ENCODE measurements around the gene INHBB. TPM values are rescaled to one million over a fixed set of nuclear protein-coding genes. Genes with fewer than 3 reads are reported as not detected.

The INHBB gene
- total RNA-seq, 1 donor from 2014 or later, result 1.0 TPM

DNA sequence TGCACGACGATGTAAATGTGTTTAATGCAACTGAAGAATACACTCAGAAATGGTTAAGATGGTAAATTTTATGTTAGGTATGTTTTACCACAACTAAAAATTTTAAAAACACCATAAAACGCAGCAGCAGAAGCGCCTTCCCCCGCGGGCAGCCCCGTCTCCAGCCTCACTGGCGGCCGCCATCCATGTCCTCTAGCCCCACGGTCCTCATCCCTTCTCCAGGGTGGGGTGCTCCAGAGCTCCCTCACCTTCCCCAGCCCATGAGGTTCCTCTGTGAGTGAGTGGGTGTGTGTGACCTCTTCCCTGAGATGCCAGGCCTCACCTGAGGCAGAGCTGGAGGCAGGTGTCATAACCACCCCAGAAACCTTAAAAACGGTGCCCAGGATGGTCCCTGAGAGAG lies 17.0 kb downstream of the INHBB start:
- H3K27ac ChIP-seq (ENCODE audit: low read depth, low read length), result no peak overlapping the region
- H3K27me3 ChIP-seq (ENCODE audit: control insufficient read depth in 3 of 3, insufficient read depth in 3 of 3, low read length in 3 of 3), result peaks cover 0 to 4% (median 0%) of the 10 kb centered on the region in 3 donors
- H3K4me1 ChIP-seq (ENCODE audit: control insufficient read depth in 3 of 3, insufficient read depth in 3 of 3, low read length in 3 of 3), result peaks cover 6 to 11% (median 9%) of the 10 kb centered on the region in 3 donors
- H3K36me3 ChIP-seq (ENCODE audit: control insufficient read depth in 3 of 3, insufficient read depth in 3 of 3, low read length in 3 of 3), result no peaks in the 10 kb centered on the region
- H3K9ac ChIP-seq (ENCODE audit: low read depth in 1 of 3, low read length in 3 of 3), result no peak overlapping the region
- H3K4me3 ChIP-seq (ENCODE audit: low read length in 3 of 3), result no peak overlapping the region
- H3K9me3 ChIP-seq (ENCODE audit: control insufficient read depth in 3 of 3, low read length in 3 of 3), result no peaks in the 10 kb centered on the region

- H3K27ac ChIP-seq (ENCODE audit: low read depth, low read length), result no peak overlapping the region
- H3K4me1 ChIP-seq (ENCODE audit: control insufficient read depth in 3 of 3, insufficient read depth in 3 of 3, low read length in 3 of 3), result peaks cover 4 to 6% (median 5%) of the 10 kb centered on the region in 3 donors
- H3K27me3 ChIP-seq (ENCODE audit: control insufficient read depth in 3 of 3, insufficient read depth in 3 of 3, low read length in 3 of 3), result peaks cover 0 to 4% (median 0%) of the 10 kb centered on the region in 3 donors
- H3K4me3 ChIP-seq (ENCODE audit: low read length in 3 of 3), result no peak overlapping the region
- H3K9me3 ChIP-seq (ENCODE audit: control insufficient read depth in 3 of 3, low read length in 3 of 3), result peaks cover 0 to 2% (median 0%) of the 10 kb centered on the region in 3 donors
- no peak overlapping the region for H3K9ac ChIP-seq (ENCODE audit: low read depth in 1 of 3, low read length in 3 of 3)
- H3K36me3 ChIP-seq (ENCODE audit: control insufficient read depth in 3 of 3, insufficient read depth in 3 of 3, low read length in 3 of 3), result no peaks in the 10 kb centered on the region
These were observed 19.4 kb downstream of the INHBB start for GRCh38 chr2:120365236-120365793.

DNA sequence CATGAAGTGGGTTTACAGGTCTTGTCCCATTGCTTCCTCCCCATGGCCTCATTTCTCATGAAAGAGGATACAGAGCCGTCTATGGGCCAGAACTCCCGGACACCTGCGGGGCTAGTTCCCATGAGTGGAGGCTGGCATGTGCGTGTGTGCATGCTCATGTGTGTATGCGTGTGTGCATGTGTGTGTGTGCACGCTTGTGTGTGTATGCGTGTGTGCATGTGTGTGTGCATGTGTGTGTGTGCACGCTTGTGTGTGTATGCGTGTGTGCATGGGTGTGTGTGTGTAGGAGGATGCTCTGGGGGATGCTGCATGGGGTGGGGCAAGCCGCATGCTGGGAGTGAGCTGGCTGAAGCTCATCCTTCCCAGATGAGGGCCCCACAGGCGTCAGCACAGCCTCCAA lies 20.8 kb downstream of the INHBB start:
- H3K36me3 ChIP-seq (ENCODE audit: control insufficient read depth in 3 of 3, insufficient read depth in 3 of 3, low read length in 3 of 3), result no peaks in the 10 kb centered on the region
- no peak overlapping the region for H3K27ac ChIP-seq (ENCODE audit: low read depth, low read length)
- peaks cover 0 to 2% (median 0%) of the 10 kb centered on the region in 3 donors for H3K9me3 ChIP-seq (ENCODE audit: control insufficient read depth in 3 of 3, low read length in 3 of 3)
- peaks cover 0 to 4% (median 0%) of the 10 kb centered on the region in 3 donors for H3K27me3 ChIP-seq (ENCODE audit: control insufficient read depth in 3 of 3, insufficient read depth in 3 of 3, low read length in 3 of 3)
- peaks cover 0 to 6% (median 2%) of the 10 kb centered on the region in 3 donors for H3K4me1 ChIP-seq (ENCODE audit: control insufficient read depth in 3 of 3, insufficient read depth in 3 of 3, low read length in 3 of 3)
- no peak overlapping the region for H3K4me3 ChIP-seq (ENCODE audit: low read length in 3 of 3)
- H3K9ac ChIP-seq (ENCODE audit: low read depth in 1 of 3, low read length in 3 of 3), result no peak overlapping the region

DNA sequence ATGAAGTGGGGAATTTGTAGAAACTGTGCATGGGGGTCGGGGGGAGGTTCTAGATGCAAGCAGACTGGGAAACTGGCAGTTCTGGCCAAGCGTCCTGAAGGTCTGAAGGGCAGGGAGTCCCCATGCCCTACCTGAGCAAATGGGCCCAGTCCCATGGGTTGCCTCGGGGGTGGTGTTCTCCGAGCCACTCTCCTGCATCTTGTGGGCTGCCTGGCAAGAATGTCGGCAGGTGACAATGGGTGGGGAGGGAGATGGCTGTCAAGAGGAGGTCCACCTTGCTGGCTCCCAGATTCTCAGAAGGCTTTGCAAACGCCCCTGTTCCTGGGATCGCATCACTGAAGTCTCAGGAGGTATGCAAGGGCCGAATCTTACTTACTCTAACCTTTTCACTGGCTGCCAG lies 21.3 kb downstream of the INHBB start:
- Histone ChIP-seq H3K27ac (ENCODE audit: low read depth, low read length) (no peak overlapping the region), H3K27me3 (ENCODE audit: control insufficient read depth in 3 of 3, insufficient read depth in 3 of 3, low read length in 3 of 3) (peaks cover 0 to 4% (median 0%) of the 10 kb centered on the region in 3 donors), H3K36me3 (ENCODE audit: control insufficient read depth in 3 of 3, insufficient read depth in 3 of 3, low read length in 3 of 3) (no peaks in the 10 kb centered on the region), H3K9ac (ENCODE audit: low read depth in 1 of 3, low read length in 3 of 3) (no peak overlapping the region), H3K4me3 (ENCODE audit: low read length in 3 of 3) (no peak overlapping the region), H3K4me1 (ENCODE audit: control insufficient read depth in 3 of 3, insufficient read depth in 3 of 3, low read length in 3 of 3) (peaks cover 0 to 6% (median 2%) of the 10 kb centered on the region in 3 donors), H3K9me3 (ENCODE audit: control insufficient read depth in 3 of 3, low read length in 3 of 3) (peaks cover 0 to 2% (median 0%) of the 10 kb centered on the region in 3 donors)

- H3K36me3 ChIP-seq (ENCODE audit: control insufficient read depth in 3 of 3, insufficient read depth in 3 of 3, low read length in 3 of 3), result no peaks in the 10 kb centered on the region
- no peak overlapping the region for H3K9ac ChIP-seq (ENCODE audit: low read depth in 1 of 3, low read length in 3 of 3)
- peaks cover 0 to 2% (median 0%) of the 10 kb centered on the region in 3 donors for H3K9me3 ChIP-seq (ENCODE audit: control insufficient read depth in 3 of 3, low read length in 3 of 3)
- H3K4me1 ChIP-seq (ENCODE audit: control insufficient read depth in 3 of 3, insufficient read depth in 3 of 3, low read length in 3 of 3), result peaks cover 0 to 6% (median 2%) of the 10 kb centered on the region in 3 donors
- H3K27ac ChIP-seq (ENCODE audit: low read depth, low read length), result no peak overlapping the region
- no peak overlapping the region for H3K4me3 ChIP-seq (ENCODE audit: low read length in 3 of 3)
- peaks cover 0 to 4% (median 1%) of the 10 kb centered on the region in 3 donors for H3K27me3 ChIP-seq (ENCODE audit: control insufficient read depth in 3 of 3, insufficient read depth in 3 of 3, low read length in 3 of 3)
These were observed 21.7 kb downstream of the INHBB start for GRCh38 chr2:120367649-120368048.

DNA sequence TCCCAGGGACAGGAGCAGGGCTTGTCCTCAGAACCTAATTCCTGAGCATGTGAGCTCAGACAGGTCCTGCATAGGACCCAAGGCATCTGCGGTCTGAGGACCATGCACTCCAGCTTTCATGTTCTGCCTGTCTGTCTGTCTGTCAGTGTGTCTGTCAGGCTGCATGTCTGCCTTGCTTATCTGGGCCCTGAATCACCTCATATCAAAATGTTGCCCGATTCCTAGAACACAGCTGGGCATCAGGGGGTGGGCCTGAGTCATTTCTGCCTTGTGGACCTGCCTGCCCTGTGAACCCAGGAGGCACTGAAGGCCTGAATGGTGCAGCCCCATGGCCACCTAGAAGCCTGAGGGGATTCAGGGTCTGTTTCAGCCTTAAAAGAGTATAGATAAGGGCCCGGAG lies 22.1 kb downstream of the INHBB start:
- no peak overlapping the region for H3K4me3 ChIP-seq (ENCODE audit: low read length in 3 of 3)
- no peaks in the 10 kb centered on the region for H3K36me3 ChIP-seq (ENCODE audit: control insufficient read depth in 3 of 3, insufficient read depth in 3 of 3, low read length in 3 of 3)
- peaks cover 0 to 2% (median 0%) of the 10 kb centered on the region in 3 donors for H3K9me3 ChIP-seq (ENCODE audit: control insufficient read depth in 3 of 3, low read length in 3 of 3)
- peaks cover 0 to 6% (median 2%) of the 10 kb centered on the region in 3 donors for H3K4me1 ChIP-seq (ENCODE audit: control insufficient read depth in 3 of 3, insufficient read depth in 3 of 3, low read length in 3 of 3)
- H3K27me3 ChIP-seq (ENCODE audit: control insufficient read depth in 3 of 3, insufficient read depth in 3 of 3, low read length in 3 of 3), result peaks cover 0 to 4% (median 2%) of the 10 kb centered on the region in 3 donors
- no peak overlapping the region for H3K27ac ChIP-seq (ENCODE audit: low read depth, low read length)
- H3K9ac ChIP-seq (ENCODE audit: low read depth in 1 of 3, low read length in 3 of 3), result no peak overlapping the region

DNA sequence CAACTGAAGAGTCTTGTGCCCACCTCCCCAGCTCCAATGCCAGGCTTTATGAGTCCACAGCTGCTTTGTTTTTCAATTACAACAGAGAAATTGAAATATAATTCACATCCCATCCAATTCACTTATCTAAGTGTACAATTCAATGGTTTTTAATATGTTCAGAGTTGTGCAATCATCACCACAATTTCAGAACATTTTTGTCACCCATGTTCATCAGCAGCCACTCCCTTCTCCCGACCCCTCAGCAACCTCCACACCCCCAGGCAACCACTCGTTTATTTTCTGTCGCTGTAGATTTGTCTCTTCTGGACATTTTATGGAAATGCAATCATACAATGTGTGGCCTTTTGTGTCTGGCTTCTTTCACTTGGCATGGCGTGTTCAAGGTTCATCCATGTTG lies 23.3 kb downstream of the INHBB start:
- peaks cover 0 to 2% (median 0%) of the 10 kb centered on the region in 3 donors for H3K9me3 ChIP-seq (ENCODE audit: control insufficient read depth in 3 of 3, low read length in 3 of 3)
- H3K4me1 ChIP-seq (ENCODE audit: control insufficient read depth in 3 of 3, insufficient read depth in 3 of 3, low read length in 3 of 3), result peaks cover 0 to 6% (median 2%) of the 10 kb centered on the region in 3 donors
- no peak overlapping the region for H3K27ac ChIP-seq (ENCODE audit: low read depth, low read length)
- H3K36me3 ChIP-seq (ENCODE audit: control insufficient read depth in 3 of 3, insufficient read depth in 3 of 3, low read length in 3 of 3), result no peaks in the 10 kb centered on the region
- no peak overlapping the region for H3K9ac ChIP-seq (ENCODE audit: low read depth in 1 of 3, low read length in 3 of 3)
- no peak overlapping the region for H3K4me3 ChIP-seq (ENCODE audit: low read length in 3 of 3)
- H3K27me3 ChIP-seq (ENCODE audit: control insufficient read depth in 3 of 3, insufficient read depth in 3 of 3, low read length in 3 of 3), result peaks cover 0 to 4% (median 2%) of the 10 kb centered on the region in 3 donors

DNA sequence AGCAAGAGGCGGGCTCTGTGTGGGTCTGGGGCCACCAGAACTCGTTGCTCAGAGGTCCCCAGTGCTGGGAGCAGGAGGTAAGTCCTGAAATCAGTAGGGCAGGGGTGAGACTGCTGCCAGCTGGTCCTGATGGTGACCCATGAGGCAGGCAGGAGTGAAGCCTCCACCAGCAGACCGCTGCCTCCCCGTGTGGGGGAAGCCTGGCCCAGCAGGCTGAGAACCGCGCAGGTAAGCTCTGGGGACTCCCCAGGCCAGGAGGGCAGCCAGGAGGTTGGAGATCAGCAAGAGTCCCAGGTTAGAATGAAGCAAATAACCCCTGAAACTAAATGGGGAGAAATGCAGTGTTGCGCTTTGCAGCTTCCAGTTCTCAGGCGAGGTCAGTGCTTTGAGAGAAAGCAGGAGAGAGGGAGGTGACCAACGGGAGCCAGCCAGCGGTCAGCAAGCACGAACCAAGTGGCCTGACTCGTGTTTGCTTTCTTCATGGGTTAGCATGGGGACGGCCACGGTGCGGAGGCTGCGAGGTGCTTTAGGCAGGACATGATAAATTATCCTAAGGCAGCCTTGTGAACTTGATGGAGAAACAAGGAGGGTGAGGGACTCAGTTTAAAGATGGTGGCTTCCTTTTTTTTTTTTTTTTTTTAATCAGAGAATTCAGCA lies 26.2 kb downstream of the INHBB start:
- H3K9ac ChIP-seq (ENCODE audit: low read depth in 1 of 3, low read length in 3 of 3), result no peak overlapping the region
- no peak overlapping the region for H3K4me3 ChIP-seq (ENCODE audit: low read length in 3 of 3)
- H3K27ac ChIP-seq (ENCODE audit: low read depth, low read length), result no peak overlapping the region
- peaks cover 0 to 2% (median 0%) of the 10 kb centered on the region in 3 donors for H3K9me3 ChIP-seq (ENCODE audit: control insufficient read depth in 3 of 3, low read length in 3 of 3)
- H3K36me3 ChIP-seq (ENCODE audit: control insufficient read depth in 3 of 3, insufficient read depth in 3 of 3, low read length in 3 of 3), result no peaks in the 10 kb centered on the region
- H3K27me3 ChIP-seq (ENCODE audit: control insufficient read depth in 3 of 3, insufficient read depth in 3 of 3, low read length in 3 of 3), result peaks cover 0 to 10% (median 4%) of the 10 kb centered on the region in 3 donors
- H3K4me1 ChIP-seq (ENCODE audit: control insufficient read depth in 3 of 3, insufficient read depth in 3 of 3, low read length in 3 of 3), result no peaks in the 10 kb centered on the region

DNA sequence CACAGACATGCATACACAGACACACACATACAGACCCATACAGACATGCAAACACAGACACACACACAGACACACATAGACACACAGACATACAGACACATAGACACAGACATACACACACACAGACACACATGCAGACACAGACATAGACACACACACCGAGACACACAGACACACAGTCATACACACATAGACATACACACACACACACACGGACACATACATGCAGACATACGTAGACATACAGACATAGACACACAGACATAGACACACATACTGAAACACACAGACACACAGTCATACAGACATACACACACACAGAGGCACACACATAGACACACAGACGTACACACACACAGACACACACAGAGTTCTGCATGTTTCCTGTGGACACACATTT lies 26.9 kb downstream of the INHBB start:
- Histone ChIP-seq H3K4me1 (ENCODE audit: control insufficient read depth in 3 of 3, insufficient read depth in 3 of 3, low read length in 3 of 3) (no peaks in the 10 kb centered on the region), H3K9me3 (ENCODE audit: control insufficient read depth in 3 of 3, low read length in 3 of 3) (peaks cover 0 to 2% (median 0%) of the 10 kb centered on the region in 3 donors), H3K36me3 (ENCODE audit: control insufficient read depth in 3 of 3, insufficient read depth in 3 of 3, low read length in 3 of 3) (no peaks in the 10 kb centered on the region), H3K4me3 (ENCODE audit: low read length in 3 of 3) (no peak overlapping the region), H3K27me3 (ENCODE audit: control insufficient read depth in 3 of 3, insufficient read depth in 3 of 3, low read length in 3 of 3) (peaks cover 0 to 15% (median 7%) of the 10 kb centered on the region in 3 donors), H3K9ac (ENCODE audit: low read depth in 1 of 3, low read length in 3 of 3) (no peak overlapping the region), H3K27ac (ENCODE audit: low read depth, low read length) (no peak overlapping the region)

- H3K9ac ChIP-seq (ENCODE audit: low read depth in 1 of 3, low read length in 3 of 3), result no peak overlapping the region
- no peaks in the 10 kb centered on the region for H3K36me3 ChIP-seq (ENCODE audit: control insufficient read depth in 3 of 3, insufficient read depth in 3 of 3, low read length in 3 of 3)
- no peak overlapping the region for H3K27ac ChIP-seq (ENCODE audit: low read depth, low read length)
- peaks cover 0 to 2% (median 0%) of the 10 kb centered on the region in 3 donors for H3K9me3 ChIP-seq (ENCODE audit: control insufficient read depth in 3 of 3, low read length in 3 of 3)
- H3K4me1 ChIP-seq (ENCODE audit: control insufficient read depth in 3 of 3, insufficient read depth in 3 of 3, low read length in 3 of 3), result no peaks in the 10 kb centered on the region
- peaks cover 0 to 21% (median 13%) of the 10 kb centered on the region in 3 donors for H3K27me3 ChIP-seq (ENCODE audit: control insufficient read depth in 3 of 3, insufficient read depth in 3 of 3, low read length in 3 of 3)
- no peak overlapping the region for H3K4me3 ChIP-seq (ENCODE audit: low read length in 3 of 3)
These were observed 27.5 kb downstream of the INHBB start for GRCh38 chr2:120373424-120373823.

Measured in skeletal muscle tissue (tissue), 4 donors.